Upper lobe of left lung (tissue), 6 donors: Measurements from ENCODE around the gene RNF11. TPM values are rescaled to one million over a fixed set of nuclear protein-coding genes. Genes with fewer than 3 reads are reported as not detected.

Source experiments
- ATAC-seq, 2 donors: fragments of 200-7000 bp; cut with Tn5 transposase; one replicate each; pipeline ENCODE4 v1.9.1; 2022; ENCODE audit warnings: mild to moderate bottlenecking in 2 of 2, moderate library complexity in 2 of 2; ENCODE audit not compliant: low FRiP score in 2 of 2
- DNase-seq, 2 donors: peaks; one replicate each; pipeline ENCODE4 v3.0.0-alpha.2; 2019 to 2020
- H3K27ac ChIP-seq, 4 donors: fragments of 200-600 bp; sonication (generic); one replicate each; pipeline ENCODE4 v1.5.1; 2016 to 2019
- H3K27me3 ChIP-seq, 4 donors: fragments of 200-600 bp; sonication (generic); one replicate each; pipeline ENCODE4 v1.5.1; 2017 to 2019
- H3K36me3 ChIP-seq, 4 donors: fragments of 200-600 bp; sonication (generic); one replicate each; pipeline ENCODE4 v1.5.1; 2016 to 2019
- H3K4me1 ChIP-seq, 4 donors: fragments of 200-600 bp; sonication (generic); one replicate each; pipeline ENCODE4 v1.5.1; 2018 to 2019
- H3K4me3 ChIP-seq, 4 donors: fragments of 200-600 bp; sonication (generic); one replicate each; pipeline ENCODE4 v1.5.1; 2017 to 2019; ENCODE audit warnings: mild to moderate bottlenecking in 2 of 4, moderate library complexity in 1 of 4
- H3K9me3 ChIP-seq, 4 donors: fragments of 200-600 bp; sonication (generic); one replicate each; pipeline ENCODE4 v1.5.1; 2018 to 2019
- EP300 ChIP-seq, 4 donors: sonication (generic); formaldehyde crosslinking; IDR thresholded peaks; one replicate each; pipeline ENCODE4 v1.5.1; 2017; ENCODE audit warnings: antibody characterized with exemption in 4 of 4, control low read depth in 2 of 4
- POLR2A ChIP-seq, 4 donors: fragments of 450-650 bp; IDR thresholded peaks; one replicate each; pipeline ENCODE4 v1.5.1; 2016 to 2017; ENCODE audit warnings: antibody characterized with exemption in 4 of 4, mild to moderate bottlenecking in 2 of 4
- POLR2AphosphoS5 ChIP-seq, 2 donors: sonication (generic); formaldehyde crosslinking; IDR thresholded peaks; one replicate each; pipeline ENCODE4 v1.5.1; 2017; ENCODE audit warnings: antibody characterized with exemption in 2 of 2
- WGBS, 2 donors: methylation state at CpG; one replicate each; pipeline ENCODE4 v1.1.5; 2017 to 2018; 5-methylcytosine and 5-hydroxymethylcytosine counted together
- total RNA-seq, 6 donors: library from RNA; depleted of rRNA in 4 of 6; stranded (reverse); fragments of >200 nt in 4 of 6; gene quantifications; one replicate each; pipeline versions ENCODE4 v1.1.0 to v1.2.1, GENCODE V29; 2016 to 2021
- TF ChIP-seq, protein P1 (sequence below), 6 experiments: fragments of 450-650 bp in 4 of 6; fragments of 200-600 bp in 2 of 6; sonication (generic) in 2 of 6; IDR thresholded peaks; one replicate each; pipeline ENCODE4 v1.5.1; 2016 to 2019; ENCODE audit warnings: antibody characterized with exemption in 6 of 6
- donor health status: DM: no; HTN: no; CAD: no; lungs with moderate emphysema.
- donor health status: DM: no; HTN: yes; CAD: no; lungs with severe emphysema.

RNF11 gene
- total RNA-seq, 6 donors from 2014 or later, result 26.2 to 125 (median 78.8) TPM

DNA sequence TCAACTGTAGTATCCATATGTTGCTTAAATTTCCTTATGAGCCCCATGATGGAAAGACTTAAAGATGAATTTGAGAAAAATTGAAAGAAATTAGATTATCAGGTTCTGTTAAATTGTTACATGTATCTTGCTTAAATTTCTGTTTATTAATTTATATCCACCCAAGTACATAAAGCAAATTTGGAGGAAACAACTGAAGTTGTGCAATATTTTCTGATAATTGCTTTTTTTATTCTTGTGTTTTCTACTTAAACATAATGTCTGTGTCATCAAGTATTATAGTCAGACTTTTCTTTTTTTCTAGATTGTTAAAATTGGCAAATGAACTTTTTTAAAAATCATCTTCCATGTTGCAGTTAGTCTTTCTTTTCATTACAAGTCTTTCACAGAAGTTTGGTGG, 36.8 kb downstream of the RNF11 start:
- peaks cover 2 to 11% (median 3%) of the 10 kb centered on the region in 4 donors for H3K4me1 ChIP-seq
- ATAC-seq, result no peak
- no peak overlapping the region for H3K27ac ChIP-seq
- DNase-seq, result no peak
- TF ChIP-seq POLR2AphosphoS5 (IDR thresholded peaks at IDR 0.05) (no peak), EP300 (IDR thresholded peaks at IDR 0.05) (no peak), POLR2A (IDR thresholded peaks at IDR 0.05) (no peak)
- TF ChIP-seq, protein P1, sequence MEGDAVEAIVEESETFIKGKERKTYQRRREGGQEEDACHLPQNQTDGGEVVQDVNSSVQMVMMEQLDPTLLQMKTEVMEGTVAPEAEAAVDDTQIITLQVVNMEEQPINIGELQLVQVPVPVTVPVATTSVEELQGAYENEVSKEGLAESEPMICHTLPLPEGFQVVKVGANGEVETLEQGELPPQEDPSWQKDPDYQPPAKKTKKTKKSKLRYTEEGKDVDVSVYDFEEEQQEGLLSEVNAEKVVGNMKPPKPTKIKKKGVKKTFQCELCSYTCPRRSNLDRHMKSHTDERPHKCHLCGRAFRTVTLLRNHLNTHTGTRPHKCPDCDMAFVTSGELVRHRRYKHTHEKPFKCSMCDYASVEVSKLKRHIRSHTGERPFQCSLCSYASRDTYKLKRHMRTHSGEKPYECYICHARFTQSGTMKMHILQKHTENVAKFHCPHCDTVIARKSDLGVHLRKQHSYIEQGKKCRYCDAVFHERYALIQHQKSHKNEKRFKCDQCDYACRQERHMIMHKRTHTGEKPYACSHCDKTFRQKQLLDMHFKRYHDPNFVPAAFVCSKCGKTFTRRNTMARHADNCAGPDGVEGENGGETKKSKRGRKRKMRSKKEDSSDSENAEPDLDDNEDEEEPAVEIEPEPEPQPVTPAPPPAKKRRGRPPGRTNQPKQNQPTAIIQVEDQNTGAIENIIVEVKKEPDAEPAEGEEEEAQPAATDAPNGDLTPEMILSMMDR (IDR thresholded peaks at IDR 0.05), result no peak
- H3K36me3 ChIP-seq, result peaks cover 0 to 51% (median 5%) of the 10 kb centered on the region in 4 donors
- no peak overlapping the region for H3K4me3 ChIP-seq
- no peaks in the 10 kb centered on the region for H3K27me3 ChIP-seq
- H3K9me3 ChIP-seq, result no peaks in the 10 kb centered on the region

DNA sequence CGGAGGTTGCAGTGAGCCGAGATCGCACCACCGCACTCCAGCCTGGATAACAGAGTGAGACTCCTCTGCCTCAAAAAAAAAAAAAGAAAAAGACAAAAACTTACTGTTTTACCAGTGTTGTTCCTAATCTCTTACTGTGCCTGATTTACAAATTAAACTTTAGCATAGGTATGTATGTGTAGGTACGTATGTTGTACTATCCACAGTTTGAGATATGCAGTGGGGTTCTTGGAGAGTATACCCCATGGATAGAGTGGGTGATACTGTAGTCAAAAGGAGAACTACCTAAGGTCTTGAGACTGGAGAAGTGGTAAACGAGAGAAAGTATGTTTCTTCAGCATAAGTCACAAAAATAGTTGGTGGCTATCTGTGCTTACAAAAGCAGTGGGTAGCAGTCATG, 38.6 kb downstream of the RNF11 start:
- no peak for ATAC-seq
- Histone ChIP-seq H3K4me1 (no peaks in the 10 kb centered on the region), H3K27me3 (no peaks in the 10 kb centered on the region), H3K9me3 (no peaks in the 10 kb centered on the region), H3K27ac (no peak overlapping the region), H3K4me3 (no peak overlapping the region), H3K36me3 (peaks cover 0 to 57% (median 5%) of the 10 kb centered on the region in 4 donors)
- TF ChIP-seq POLR2AphosphoS5 (IDR thresholded peaks at IDR 0.05), result no peak
- TF ChIP-seq POLR2A (IDR thresholded peaks at IDR 0.05), result no peak
- TF ChIP-seq, protein P1 (IDR thresholded peaks at IDR 0.05), result no peak
- no peak for TF ChIP-seq EP300 (IDR thresholded peaks at IDR 0.05)
- no peak for DNase-seq
- 93 to 96% methylated on average over 6 of the region's 6 CpGs for WGBS, 2 donors

DNA sequence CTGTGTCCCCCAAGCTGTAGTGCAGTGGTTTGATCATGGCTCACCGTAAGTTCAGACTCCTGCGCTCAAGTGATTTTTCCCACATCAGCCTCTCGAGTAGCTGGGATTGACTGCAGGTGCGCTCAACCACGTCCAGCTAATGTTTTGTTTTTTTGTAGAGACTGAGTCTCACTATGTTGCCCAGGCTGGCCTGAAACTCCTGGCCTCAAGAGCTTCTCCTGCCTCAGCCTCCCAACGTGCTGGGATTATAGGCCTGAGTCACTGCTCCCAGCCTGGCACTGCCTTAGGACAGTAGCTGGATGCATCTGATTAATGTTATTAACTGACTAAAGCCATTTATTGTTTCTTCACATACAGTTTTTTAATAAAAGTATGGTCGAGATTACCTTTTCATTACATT, 40.2 kb downstream of the RNF11 start:
- 92 to 93% methylated on average over 7 of the region's 7 CpGs for WGBS, 2 donors
- Histone ChIP-seq H3K4me3 (no peak overlapping the region), H3K27me3 (no peaks in the 10 kb centered on the region), H3K36me3 (peaks cover 0 to 41% (median 3%) of the 10 kb centered on the region in 4 donors), H3K4me1 (no peaks in the 10 kb centered on the region), H3K27ac (no peak overlapping the region), H3K9me3 (no peaks in the 10 kb centered on the region)
- DNase-seq (no peak), ATAC-seq (no peak)
- no peak for TF ChIP-seq POLR2A (IDR thresholded peaks at IDR 0.05)
- no peak for TF ChIP-seq EP300 (IDR thresholded peaks at IDR 0.05)
- TF ChIP-seq POLR2AphosphoS5 (IDR thresholded peaks at IDR 0.05), result no peak
- TF ChIP-seq, protein P1 (IDR thresholded peaks at IDR 0.05), result no peak

DNA sequence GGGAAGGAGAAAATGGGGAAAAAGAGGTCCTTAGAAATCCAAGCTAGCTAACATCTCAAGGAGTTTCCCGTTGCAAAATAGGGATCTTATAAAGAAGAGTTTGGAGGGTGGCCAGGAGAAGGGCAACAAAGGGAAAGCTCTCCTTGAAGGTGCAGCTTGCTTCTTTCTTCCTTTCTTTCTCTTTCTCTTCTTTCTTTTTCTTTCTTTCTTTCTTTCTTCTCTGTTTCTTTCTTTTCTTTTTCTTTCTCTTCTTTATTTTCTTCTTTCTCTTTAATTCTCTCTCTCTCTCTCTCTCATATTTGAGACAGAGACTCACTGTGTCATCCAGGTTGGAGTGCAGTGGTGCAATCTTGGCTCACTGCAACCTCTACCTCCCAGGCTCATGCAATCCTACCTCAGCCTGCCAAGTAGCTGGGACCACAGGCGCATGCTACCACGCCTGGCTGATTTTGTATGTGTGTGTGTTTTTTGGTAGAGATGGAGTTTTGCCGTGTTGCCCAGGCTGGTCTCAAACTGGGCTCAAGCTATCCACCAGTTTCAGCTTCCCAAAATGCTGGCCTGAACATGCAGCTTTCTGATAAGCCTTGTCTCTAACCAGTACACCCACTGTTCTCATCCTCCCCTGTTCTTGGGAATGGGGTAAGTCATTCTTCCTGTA, 44.4 kb downstream of the RNF11 start:
- TF ChIP-seq POLR2AphosphoS5 (IDR thresholded peaks at IDR 0.05) (no peak), EP300 (IDR thresholded peaks at IDR 0.05) (no peak), POLR2A (IDR thresholded peaks at IDR 0.05) (no peak)
- TF ChIP-seq, protein P1 (IDR thresholded peaks at IDR 0.05), result no peak
- ATAC-seq (no peak), DNase-seq (no peak)
- Histone ChIP-seq H3K9me3 (no peaks in the 10 kb centered on the region), H3K4me3 (no peak overlapping the region), H3K27ac (no peak overlapping the region), H3K4me1 (peaks cover 0 to 11% (median 3%) of the 10 kb centered on the region in 4 donors), H3K36me3 (peaks cover 0 to 18% (median 3%) of the 10 kb centered on the region in 4 donors), H3K27me3 (no peaks in the 10 kb centered on the region)
- 79% methylated on average over 4 of the region's 4 CpGs for WGBS, 2 donors

DNA sequence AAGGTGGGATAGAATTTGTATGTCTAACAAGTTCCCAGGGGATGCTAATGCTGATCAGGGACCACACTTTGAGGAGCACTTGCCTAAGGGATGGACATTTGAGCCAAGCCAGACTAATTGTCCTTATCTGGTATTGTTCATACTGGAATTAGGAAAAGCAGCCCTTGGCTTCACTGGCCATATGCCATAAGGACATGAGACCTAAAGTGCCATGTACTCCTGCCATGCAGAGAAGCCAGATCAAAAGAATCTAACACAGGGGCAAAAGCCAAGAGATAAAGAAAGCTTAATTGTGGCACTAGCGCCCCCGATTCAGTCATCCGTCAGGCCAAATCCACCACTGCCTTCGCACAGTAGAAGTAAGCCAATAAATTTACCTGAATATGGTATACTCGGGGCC, 45.7 kb downstream of the RNF11 start:
- ATAC-seq, result no peak
- H3K27ac ChIP-seq, result no peak overlapping the region
- no peaks in the 10 kb centered on the region for H3K27me3 ChIP-seq
- H3K4me1 ChIP-seq, result peaks cover 0 to 11% (median 3%) of the 10 kb centered on the region in 4 donors
- no peak for TF ChIP-seq EP300 (IDR thresholded peaks at IDR 0.05)
- no peak for TF ChIP-seq POLR2AphosphoS5 (IDR thresholded peaks at IDR 0.05)
- TF ChIP-seq POLR2A (IDR thresholded peaks at IDR 0.05), result no peak
- TF ChIP-seq, protein P1 (IDR thresholded peaks at IDR 0.05), result no peak
- H3K9me3 ChIP-seq, result no peaks in the 10 kb centered on the region
- no peak overlapping the region for H3K4me3 ChIP-seq
- 82 to 86% methylated on average over 5 of the region's 5 CpGs for WGBS, 2 donors
- DNase-seq, result no peak
- peaks cover 0 to 8% (median 0%) of the 10 kb centered on the region in 4 donors for H3K36me3 ChIP-seq
